Activated gamma-delta T cell treated with Interleukin-2 at 50 U/mL for 16 hours (primary cell): ENCODE results near the gene MED13L.
"Not testable (repeated sequence)": the region's sequence is repeated elsewhere in the genome, so short reads cannot be mapped to it uniquely, and the experiment has no call there.

Source experiments
- DNase-seq: peaks from one replicate; pipeline ENCODE4 v3.0.0-alpha.2; 2020

Gene MED13L

GRCh38 chr12:116303066-116303465 is 25.6 kb upstream of the MED13L start:
- DNase-seq = no peak

DNA sequence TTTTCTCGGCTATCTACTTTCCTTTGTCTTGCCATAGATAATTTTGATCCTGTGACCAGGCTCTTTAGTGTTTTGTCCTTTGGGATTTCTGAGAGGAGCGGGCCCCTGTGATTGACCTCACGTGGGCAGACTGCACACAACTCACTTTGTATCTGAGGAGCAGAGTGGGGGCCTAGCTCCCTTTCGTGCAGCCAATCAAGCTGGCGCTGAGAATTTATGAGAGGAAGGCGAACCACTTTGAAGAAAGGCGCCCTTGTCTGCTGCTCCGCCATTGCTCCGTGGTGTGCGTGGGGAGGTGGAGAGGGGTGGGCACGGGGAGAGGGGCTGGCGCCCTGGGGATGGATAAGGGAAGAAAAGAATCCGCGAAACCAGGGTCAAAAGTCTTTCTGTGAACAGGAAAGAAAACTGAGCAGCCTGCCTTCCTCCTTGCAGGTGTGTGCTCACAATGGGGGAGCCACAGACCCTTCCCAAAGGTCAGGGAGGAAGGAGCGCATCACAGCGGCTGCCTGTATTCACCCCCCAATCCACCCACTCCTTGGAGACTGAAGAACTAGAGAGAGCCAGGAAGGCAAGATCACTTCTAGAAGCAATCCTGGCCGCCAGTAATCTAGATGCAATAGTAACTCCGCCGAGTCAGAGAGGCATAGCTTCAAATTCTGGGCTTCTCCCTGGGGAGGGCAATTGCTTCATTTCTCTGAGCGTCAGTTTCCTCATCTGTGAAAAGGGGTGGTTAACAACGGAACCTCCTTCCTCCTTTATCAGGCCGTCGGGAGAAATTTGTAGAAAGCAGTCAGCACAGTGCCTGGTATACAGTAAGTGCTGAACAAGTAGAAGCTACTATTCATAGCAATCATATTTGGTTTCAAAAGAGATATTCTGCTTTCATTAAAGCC is 24.9 kb upstream of the MED13L start:
- DNase-seq = no peak

DNA sequence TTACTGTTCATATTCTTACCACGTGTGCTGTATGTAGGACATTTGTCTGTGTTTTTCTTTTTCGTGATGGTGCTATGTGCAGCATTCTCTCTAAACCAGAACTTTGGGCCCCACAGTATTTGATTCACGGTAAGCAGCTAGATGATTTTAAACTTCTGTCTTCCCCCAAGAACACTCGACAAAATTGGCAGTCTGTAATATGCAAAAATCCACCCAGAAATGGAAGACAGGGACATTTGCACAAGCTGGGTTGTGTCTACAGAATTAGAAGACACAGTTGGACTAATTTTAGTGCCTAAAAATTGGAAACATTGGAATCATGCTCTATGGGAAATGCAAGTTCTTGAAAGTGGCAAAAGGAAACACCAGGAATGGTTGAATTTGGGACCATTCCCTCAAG is 24.1 kb upstream of the MED13L start:
- DNase-seq = no peak

GRCh38 chr12:116299665-116300328 is 22.3 kb upstream of the MED13L start:
- DNase-seq = no peak

- DNase-seq = no peak
These were observed 21.6 kb upstream of the MED13L start for GRCh38 chr12:116299064-116299463.

DNA sequence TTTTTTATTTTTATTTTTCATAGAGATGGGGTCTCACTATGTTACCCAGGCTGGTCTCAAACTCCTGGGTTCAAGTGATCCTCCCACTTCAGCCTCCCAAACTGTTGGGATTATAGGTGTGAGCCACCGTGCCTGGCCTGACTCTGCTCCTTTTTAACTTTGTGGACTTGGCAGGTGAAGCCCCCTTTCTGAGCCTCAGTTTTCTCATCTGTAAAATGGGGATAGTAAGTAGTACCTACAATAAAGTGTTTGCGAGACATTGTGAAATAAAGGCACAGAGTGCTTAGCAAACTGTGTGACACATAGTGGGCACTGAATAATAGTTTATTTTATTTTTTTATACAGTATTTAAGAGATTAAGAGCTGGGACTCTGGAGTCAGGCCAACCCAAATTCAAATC is 21.1 kb upstream of the MED13L start:
- DNase-seq = no peak

DNA sequence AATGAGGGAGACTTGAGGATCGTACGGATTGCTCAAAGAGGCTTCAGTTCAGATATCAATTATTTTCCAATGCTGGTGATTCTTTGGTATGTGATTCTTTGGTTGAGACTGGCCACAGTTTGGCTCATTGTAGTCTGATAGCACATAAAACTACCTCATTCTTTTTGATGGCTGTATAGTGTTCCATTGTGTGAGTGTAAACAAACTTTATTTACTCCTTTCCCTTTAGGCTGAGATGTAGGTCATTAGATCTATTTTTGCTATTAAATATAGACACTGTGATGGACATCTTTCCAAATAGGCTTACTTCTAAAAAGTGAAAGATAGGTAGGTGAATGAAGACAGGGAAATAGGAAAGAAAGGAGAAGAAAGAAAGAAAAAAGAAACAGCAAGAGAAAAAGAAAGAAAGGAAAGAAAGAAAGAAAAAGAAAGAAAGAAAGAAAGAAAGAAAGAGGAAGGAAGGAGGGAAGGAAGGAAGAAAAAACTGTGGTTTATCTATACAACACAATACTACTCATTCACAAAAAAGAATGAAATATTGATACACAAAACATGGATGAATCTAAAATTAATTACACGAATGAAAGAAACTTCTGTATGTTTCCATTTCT is 19.8 kb upstream of the MED13L start:
- no peak for DNase-seq

DNA sequence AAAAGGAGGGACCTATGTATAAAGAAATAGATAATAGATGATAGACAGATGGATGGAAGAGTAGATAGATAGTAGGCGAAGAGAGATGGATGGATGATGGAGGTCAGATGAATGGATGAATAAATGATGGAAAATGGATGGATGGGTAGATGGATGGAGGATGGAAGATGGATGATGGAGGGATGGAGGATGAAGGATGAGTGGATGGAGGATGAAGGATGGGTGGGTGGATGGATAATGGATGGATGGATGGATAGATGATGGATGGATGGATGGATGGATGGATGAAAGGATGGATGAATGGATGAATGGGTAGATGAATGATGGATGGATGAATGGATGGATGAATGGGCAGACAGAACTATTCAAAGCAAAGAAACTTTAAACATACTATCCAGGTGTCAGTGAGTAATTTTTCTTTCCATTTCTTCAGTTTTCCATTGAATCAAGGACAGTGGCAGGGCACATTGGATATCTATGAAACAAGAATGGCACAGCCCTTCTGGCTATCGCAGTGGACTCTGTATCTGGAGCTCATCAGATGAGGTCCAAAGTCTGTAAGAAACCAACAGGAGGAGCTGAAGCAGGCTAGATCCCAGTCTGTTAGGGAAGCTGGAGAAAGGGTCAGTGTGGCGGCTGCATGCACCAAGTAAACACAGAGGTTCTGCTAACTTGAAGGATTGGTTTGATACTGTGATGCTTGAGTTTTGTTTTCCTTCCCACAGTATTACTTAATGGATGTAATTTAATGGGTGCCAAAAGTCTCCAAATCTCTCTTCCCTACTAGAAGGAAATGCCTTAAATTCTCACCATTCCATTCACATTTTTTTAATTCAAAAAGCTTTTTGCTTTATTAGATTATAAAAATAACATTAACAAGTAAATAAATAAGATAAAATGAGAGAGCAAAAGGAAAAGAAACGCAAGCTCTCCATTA is 18.1 kb upstream of the MED13L start:
- no peak for DNase-seq

GRCh38 chr12:116294454-116295165 is 17.1 kb upstream of the MED13L start:
- DNase-seq = no peak

DNA sequence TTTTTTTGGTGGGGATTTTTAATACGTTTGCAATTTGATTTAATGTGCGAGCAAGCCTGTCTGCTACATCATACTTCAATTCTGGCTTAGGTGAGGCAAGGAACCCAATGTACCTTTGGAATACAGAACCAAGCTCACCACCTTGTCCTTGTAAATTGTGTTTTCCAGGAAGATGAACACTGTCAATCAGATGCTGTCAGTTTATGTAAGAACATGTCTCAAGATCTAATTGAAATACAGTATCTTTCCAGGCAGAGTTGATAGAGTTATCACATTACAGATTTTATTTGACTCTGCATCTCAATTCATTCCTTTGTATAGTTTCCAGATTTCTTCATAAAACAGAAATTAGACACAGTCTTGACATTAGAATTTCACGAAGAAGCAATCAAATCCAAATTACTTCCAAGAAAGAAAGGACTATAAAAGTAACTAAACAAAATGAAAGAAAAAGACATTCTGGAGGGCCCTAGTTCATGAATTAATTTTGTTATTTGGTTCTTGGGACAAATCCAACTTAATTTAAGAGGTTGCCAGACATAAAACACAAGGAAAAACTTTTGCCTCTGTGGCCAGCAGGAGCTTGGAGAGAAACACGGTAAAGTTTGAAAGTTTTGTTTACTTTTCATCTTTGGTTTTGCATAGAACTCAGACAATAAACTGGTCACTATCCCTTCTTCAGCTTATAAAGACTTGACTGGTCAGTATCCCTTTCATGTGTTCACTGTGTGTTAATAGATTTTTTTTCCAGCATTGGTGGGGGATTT is 16.4 kb upstream of the MED13L start:
- DNase-seq = no peak

- DNase-seq = no peak
These were observed 13.7 kb upstream of the MED13L start for GRCh38 chr12:116291218-116291617.

DNA sequence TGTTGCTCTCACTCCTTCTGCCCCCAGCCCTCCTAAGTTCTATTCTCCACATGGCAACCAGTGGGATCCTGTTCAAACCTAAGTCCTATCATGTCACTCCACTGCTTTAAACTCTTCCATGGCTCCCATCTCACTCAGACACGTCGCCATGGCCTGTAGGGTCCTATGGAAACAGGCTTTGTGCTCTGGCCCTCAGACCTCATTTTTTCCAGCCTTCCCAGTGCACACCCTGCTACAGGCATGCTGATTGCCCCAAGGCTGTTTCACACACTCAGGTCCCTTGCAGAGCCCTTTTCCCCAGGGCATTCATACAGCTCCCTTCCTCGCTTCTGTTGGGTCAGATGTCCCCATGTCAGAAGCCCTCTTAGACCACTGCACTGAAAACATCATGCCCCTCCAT is 11.2 kb upstream of the MED13L start:
- DNase-seq = no peak

DNA sequence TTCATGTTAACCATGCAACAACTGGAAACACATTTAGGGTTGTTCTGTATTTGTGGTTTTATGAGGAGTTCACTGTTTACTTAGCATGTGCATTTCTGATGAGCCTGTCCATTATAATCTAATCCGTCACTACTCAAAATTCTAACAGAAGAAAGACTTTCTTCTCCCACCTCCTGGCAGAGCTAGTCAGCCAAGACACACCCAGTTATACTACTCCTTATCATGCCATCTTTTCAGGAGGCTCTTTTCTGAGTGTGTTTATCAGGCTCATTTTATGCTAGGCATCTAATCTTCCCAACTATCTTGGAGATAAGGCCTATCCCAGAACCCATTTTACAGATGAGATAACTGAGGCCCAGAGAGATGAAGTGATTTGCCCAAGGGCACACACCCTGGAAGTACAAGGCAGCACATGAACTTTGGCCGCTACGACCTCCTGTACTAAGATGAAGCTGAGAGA is 10.4 kb upstream of the MED13L start:
- DNase-seq = no peak

DNA sequence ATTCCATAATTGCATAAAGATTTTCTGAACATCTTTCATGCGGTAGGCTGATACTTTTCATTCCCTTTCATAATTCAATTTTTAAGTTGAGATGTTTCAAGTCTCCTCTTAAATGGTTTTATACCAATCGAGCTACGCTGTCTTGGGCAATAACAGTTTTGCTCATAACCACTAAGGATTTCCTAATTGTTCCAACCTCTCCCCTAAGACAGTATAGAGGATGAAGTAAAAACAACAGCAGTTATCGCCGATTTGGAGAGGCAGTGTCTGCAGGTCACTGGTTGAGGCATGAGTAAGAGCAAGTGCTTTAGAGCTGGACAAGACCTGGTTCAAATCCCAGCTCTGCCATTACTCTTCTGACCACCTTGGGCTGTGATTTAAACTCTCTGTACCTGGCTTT is 6.9 kb upstream of the MED13L start:
- DNase-seq = no peak

- DNase-seq = not testable (repeated sequence)
These were observed 6.4 kb upstream of the MED13L start for GRCh38 chr12:116283881-116284280.

GRCh38 chr12:116282371-116283286 is 5.1 kb upstream of the MED13L start:
- DNase-seq = no peak

DNA sequence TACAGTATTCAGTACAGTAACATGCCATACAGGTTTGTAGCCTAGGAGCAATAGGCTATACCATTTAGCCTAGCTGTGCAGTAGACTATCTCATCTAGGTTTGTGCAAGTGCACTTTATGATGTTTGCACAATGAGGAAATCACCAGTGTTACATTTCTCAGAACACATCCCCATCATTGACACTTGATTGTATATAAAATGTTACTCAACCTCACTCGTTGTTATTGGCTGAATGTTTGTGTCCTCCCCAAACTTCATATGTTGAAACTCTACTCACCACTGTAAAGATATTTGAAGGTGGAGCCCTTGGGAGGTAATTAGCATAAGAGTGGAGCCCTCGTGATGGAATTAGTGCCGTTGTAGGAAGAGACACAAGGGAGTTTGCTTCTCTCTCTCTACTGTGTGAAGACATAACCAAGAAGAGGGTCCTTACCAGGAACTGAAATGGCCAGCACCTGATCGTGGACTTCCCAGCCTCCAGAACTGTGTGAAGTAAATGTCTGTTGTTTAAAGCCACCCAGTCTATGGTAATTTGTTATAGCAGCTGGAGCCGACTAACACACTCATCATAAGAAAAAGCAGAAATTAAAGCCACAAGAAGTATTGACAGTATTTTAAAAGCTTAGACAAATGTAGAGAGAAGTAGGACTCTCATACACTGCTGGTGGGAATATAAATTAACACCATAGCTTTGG is 3.2 kb upstream of the MED13L start:
- no peak for DNase-seq

DNA sequence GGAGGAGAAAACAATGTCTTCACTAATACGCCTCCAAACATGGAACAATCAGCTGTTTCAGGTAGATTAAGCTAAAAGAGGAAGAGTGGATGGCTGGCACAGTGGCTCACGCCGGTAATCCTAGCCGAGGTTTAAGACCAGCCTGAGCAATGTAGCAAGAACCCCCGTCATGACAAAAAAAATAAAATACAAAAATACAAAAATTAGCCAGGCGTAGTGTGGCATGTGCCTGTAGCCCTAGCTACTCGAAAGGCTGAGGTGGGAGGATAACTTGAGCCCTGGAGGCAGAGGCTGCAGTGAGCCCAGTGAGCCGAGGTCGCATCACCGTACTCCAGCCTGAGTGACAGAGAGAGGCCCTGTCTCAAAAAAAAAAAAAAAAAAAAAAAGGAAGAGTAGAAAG is 1.2 kb upstream of the MED13L start:
- no peak for DNase-seq

- no peak for DNase-seq
These were observed 760 bp upstream of the MED13L start for GRCh38 chr12:116278279-116278626.
